GM18873 (cell line): ENCODE results near the gene LCORL.
A peak's percentile ranks its signal among the peaks of the same experiment; 100 is the strongest.

ENCODE experiments used
- ATAC-seq: cut with Tn5 transposase; IDR thresholded peaks from one replicate; pipeline ENCODE4 v1.9.1; 2021; ENCODE audit warnings: mild to moderate bottlenecking, moderate library complexity, moderate number of reproducible peaks; ENCODE audit not compliant: unreplicated experiment, low FRiP score

The LCORL gene

DNA sequence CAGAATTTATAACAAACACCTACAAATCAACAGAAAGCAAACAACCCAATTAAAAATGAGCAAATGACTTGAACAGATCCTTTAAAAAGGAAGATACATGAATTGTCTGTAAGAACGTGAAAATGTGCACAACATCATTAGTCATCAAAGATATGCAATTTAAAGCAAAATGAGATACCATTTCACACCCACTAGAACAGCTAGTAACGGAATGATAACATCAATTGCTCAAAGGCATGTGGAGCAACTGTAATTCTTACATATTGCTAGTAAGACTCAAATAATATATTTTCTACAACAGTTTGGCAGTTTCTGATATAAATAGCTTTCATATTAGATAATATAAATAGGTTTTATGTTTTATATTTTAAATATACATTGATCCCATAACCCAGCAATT lies 82.5 kb downstream of the LCORL start:
- no peak for ATAC-seq

DNA sequence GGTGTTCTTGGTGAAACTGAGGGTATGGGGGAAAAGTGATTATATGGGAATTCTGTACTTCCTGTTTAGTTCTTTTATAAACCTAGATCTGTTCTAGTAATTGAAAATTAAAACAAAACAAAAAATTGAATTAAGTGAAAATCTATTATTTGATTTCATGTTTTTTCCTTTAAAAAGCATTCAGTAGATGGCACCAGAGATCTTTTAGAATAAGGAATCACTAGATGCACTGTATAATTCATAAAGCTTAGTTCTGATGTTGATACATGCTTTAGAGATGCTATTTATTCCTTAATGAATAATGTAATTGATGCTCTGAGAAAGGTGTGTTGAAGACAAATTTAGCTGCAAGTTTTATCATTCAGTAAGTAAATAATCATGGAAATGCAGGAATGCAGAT lies 87.3 kb downstream of the LCORL start:
- ATAC-seq: no peak

DNA sequence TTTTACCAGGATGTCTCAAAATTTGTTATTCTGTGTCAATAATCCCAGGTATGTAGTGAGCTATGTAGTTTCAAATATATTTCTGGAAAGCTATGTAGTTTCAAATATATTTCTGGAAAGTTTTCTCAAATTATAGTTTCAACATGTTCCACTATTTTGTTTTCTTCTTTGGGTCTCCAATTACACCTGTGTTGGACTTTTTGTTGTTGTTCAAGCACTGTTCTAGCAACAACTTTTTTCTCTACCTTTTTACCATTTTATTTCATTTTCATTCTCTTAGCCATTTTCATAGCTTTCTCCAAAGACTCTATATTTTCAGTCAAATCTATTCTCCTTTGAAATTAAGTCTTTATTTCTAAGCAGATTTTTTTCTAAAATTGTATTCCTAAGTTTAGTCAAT lies 88.4 kb downstream of the LCORL start:
- ATAC-seq: no peak

DNA sequence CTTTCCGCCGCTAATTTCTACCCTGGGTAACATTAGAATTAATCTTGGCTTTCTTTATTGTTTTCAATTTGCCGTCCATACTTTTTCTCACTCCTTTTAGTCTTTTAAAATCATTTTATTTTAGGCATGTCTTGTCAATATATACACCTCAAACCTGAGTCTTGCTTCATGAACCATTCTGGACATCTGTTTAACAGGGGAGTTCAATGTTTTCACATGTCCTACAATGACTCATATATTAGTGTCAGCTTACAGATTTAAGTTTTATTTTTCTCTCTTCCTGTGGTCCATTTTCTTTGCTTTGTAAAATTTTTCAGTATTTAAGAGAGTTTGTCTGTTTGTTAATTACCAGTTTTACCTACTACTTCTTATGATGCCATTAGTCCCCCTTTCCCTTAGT lies 89.5 kb downstream of the LCORL start:
- ATAC-seq: no peak

DNA sequence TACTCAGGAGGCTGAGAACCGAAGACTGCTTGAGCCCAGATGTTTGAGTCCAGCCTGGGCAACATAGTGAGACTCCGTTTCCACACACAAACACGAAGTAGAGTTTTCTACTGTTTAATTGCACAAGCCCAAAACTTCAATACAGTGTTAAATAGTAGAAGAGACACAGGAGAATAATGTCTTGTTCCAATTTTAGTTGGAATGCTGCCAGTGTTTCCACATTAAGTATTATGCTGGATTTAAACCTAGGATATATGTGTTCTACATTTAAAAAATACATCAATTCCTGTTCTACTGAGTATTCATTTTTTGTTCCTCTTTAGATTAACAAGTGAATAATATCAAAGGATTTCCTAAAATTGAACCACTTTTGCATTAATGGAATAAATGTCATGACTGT lies 91.3 kb downstream of the LCORL start:
- ATAC-seq: no peak

DNA sequence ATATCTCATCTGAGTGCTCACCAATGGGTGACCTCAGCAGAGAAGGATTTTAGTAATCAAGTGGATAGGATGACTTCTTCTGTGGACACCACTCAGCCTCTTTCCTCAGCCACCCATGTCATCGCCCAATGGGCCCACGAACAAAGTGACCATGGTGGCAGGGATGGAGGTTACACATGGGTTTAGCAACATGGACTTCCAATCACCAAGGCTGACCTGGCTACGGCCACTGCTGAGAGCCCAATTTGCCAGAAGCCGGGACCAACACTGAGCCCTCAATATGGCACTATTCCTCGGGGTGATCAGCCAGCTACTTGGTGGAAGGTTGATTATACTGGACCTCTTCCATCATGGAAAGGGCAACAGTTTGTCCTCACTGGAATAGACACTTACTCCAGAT lies 97.4 kb downstream of the LCORL start:
- ATAC-seq: no peak

DNA sequence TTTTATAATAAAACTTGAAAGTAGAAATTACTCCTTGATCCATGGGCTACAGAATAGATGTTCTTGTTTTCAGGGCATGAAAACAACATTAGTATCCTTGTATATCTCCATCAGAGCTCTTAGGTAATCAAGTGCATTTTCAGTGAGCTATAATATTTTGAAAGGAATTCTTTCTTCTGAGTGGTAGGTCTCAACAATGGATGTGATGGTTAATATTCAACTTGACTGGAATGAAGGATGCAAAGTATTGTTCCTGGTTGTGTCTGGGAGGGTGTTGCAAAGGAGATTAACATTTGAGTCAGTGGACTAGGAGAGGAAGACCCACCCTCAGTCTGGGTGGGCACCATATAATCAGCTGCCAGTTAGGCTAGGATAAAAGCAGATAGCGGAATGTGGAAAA lies 100.1 kb downstream of the LCORL start:
- no peak for ATAC-seq

DNA sequence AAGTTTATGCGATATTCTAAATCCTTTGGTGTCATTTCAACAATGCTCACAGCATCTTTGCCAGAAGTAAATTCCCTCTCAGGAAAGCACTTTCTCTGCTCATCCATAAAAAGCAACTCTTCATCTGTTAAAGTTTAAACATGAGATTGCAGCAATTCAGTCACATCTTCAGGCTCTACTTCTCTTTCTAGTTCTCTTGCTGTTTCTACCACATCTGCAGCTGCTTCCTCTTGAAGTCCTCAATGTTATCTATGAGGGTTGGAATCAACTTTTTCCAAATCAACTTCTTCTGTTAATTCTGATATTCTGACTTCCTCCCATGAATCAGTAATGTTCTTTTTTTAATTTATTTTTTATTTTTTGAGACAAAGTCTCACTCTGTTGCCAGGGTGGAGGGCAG lies 100.9 kb downstream of the LCORL start:
- no peak for ATAC-seq

DNA sequence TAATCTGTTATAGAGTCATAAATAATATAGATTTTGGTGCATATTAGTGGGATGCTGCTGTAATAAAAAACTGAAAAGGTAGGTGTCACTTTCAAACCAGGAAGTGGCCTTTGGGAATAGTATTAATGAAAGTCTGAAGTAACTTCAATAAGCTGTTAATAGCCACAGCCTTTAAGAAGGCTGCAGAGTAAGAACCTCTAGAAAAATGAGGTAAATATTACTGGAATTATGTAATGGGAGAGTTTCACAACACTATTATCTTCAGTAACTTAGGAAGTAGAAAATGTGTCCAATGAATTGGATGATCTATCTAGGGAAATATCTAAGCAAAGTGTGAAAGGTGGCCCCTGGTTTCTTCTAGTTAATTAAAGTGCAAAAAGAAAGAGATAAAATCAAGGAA lies 106.1 kb downstream of the LCORL start:
- no peak for ATAC-seq

DNA sequence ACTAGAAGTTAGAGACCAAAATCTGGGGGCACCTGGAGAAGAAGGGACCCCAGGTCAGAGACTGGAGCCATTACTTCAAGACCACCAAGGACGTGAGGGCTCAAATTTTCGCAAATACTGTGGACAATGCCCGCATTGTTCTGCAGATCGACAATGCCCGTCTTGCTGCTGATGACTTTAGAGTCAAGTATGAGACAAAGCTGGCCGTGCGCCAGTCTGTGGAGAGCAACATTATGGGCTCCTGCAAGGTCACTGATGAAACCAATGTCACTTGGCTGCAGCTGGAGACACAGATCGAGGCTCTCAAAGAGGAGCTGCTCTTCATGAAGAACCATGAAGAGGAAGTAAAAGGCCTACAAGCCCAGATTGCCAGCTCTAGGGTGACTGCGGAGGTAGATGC lies 109.5 kb downstream of the LCORL start:
- ATAC-seq: no peak

DNA sequence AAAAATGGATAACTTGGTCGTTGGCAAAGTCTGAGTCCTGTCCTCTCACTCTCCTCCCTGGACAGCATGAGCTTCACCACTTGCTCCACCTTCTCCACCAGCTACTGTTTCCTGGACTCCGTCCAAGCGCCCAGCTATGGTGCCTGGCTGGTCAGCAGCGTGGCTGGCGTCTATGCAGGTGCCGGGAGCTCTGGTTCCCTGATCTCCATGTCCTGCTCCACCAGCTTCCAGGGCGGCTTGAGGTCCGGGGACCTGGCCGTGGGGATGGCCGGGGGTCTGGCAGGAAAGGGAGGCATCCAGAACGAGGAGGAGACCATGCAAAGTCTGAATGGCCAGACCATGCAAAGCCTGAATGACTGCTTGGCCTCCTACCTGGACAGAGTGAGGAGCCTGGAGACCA lies 109.9 kb downstream of the LCORL start:
- ATAC-seq: no peak

DNA sequence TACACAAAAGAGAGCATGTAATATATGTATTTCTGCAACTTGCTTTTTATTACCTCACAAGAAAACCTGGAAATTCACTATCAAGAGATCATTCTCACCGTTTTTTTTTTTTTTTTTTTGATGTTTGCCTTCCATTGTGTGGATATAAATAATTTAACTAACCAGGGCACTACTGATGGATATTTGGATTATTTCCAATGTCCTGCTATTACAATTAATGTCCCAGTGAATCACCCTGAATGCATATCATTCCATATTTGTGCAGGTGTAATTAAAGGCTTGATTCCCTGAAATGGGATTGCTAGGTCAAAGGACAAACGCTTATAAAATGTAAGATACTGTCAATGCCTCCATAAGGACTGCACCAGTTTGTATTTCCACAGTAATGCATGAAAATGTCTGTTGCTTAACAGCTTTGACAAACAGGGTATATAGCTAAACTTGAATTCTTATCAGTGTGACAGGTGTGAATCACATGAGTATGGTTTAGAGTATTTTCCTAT lies 123.0 kb downstream of the LCORL start:
- ATAC-seq: no peak

DNA sequence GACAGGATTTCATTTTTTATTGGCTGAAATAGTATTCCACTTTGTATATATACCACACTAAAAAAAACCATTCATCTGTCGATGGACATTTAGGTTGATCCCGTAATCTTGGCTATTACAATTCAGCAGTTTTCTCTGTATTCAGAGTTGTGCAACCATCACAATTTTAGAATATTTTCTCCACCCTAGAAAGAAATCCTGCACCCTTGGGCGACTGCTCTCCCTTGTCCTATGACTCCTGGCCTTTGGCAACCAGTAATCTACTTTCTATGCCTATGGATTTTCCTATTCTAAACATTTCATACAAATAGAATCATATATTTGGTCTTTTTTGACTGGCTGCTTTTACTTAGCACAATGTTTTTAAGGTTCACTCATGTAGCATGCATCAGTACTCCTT lies 126.1 kb downstream of the LCORL start:
- ATAC-seq: no peak

DNA sequence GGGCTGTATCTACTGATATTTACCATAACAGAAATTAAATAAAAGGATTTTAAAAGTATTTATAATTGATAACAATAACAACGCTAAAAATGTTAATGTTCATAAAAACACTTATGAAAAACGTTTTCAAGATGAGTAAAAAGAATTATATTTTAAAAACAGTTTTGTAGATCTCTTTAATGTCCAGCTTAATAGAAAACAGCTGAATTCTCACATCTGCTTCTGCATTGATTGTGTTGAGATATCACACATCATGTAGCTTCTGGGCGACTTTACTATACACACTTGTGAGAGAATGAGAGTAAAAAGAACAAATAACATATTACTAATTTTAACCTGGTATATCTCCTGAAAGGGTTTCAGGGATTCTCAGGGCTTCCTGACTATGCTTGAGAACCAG lies 127.1 kb downstream of the LCORL start:
- ATAC-seq: no peak

DNA sequence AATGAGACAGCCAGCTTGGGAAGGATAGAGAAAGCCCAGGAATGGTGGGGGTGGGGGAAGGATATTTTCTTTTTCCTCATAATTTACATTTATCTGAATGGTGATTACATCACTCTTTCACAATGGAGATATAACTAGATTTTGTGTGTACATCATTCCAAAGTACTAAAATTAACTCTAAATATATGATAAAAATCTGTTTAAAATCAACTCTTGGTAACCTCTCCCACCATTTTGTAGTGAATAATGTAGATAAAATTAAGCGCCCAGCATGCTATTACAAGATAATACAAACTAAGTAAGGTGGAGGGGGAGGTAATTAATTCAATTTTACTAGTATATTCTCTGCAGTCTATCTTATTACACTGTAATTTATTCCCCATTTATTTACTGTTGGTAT lies 131.9 kb downstream of the LCORL start:
- ATAC-seq: no peak

DNA sequence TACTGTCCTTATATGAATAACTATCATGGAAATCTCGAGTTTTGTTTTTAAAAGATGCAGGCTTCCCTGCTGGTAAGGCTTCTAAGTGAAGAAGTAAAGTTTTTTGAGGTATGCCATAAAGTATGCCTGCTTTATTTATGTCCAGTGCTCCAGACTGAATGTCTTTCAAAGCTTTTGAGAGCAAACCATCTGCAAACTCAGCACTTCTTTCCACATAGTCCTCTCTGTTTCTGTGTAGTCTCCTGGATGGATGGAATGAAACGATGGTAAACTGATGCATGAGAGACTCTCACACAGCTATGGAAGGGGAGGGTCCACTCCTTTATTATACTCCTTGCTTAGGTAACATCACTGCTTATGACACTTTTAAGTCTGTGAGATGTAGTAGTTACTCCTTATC lies 137.0 kb downstream of the LCORL start:
- no peak for ATAC-seq

DNA sequence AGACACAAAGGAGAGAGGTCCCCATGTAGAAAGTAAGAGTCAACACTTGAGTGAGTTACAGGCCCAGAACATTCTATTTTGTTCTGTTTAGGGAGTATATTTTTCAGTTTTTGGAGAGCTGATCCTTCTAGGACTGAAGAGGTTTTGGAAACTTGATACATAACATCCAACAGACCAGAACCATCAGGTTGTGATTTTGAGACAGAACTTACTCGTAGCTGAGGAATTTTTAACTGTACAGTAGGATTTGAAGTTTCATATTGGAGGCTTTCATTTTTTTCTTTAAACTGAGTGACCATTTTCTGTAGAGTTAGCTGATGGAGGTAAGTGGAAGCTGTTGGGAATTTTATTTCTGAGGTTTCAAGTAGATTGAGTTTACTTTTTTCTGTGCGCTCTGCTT lies 137.5 kb downstream of the LCORL start:
- no peak for ATAC-seq

DNA sequence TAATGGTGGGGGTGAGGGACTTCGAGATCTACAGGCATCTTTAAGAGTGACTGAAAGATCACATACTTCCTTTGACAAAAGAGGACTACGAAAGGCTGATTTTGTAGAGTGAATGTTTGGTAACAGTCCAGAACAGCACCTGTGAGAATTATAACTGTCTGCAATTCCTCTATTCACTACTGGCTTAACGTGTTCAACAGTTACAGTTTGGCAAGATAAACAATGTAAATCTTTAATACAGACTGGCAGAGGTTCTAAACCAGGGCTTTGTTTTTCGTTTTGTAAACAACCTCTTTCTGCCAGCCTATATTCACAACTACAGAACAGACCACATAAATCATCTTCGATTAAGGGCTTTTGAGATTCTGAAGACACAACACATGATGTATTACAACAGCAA lies 143.9 kb downstream of the LCORL start:
- no peak for ATAC-seq

DNA sequence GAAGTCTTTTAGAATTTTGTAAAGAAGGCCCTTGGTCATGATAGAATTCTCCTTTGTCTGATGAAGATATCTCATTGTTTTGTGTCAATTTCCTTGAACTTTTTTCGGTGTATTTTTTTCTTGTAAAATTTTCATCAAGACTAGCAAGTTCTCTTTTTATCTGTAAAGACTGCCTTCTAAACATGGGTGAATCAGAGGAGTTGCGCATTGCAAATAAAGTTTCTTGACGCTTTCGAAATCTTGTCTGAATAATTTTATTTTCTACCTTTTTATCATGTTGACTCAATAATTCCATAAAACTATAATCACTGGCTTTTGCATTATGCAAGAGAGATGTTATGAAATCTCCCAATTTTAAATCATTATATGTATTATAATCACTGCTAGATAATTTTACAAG lies 144.6 kb downstream of the LCORL start:
- no peak for ATAC-seq

DNA sequence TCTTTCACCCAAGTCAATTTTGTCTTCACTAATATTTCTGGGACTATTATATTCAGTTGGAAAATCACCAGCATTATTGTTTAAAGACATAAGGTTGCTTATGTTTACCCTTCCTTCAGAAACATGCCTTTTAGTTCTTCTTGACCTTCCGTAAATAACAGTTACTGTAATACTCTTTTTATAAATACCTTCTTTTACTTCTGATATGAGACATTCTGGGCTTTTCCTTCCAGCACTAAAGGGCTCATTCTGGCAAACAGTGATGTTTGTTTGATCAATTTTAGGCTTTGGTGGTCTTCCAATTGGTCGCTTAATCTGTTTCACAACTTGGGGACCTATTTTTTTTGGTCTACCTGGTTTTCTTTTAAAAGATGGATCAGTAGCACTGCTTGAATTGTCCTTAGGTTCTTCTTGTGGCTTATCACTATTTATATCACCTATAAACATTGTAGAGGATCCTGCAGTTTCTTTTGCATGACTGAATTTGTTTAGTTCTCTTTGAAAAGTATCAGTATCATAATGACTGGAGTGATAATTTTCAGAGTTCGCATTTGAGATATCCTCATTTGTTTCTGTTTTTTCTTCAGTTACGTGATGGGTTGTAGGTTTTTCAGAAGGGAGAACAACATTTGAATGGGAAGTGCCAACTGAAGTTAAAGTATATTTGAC lies 146.0 kb downstream of the LCORL start:
- ATAC-seq: peak; percentile 97

DNA sequence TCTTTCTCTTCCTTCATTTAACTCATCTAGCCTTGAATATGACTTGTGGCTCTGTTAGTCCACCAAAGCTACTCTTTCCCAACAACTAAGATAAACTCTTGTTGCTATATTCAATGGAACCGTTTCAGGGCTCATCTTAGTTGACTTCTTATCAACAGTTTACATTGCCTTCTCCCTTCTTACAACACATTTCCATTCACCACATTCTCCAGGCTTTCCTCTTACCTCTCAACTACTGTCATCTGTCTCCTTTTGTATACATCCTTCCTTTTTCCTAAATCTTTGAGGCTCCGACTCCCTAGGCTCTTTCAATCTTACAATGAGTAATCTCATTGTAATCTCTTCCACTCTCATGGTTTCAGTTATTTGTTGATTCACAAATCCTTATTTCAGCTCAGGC lies 152.2 kb downstream of the LCORL start:
- no peak for ATAC-seq

DNA sequence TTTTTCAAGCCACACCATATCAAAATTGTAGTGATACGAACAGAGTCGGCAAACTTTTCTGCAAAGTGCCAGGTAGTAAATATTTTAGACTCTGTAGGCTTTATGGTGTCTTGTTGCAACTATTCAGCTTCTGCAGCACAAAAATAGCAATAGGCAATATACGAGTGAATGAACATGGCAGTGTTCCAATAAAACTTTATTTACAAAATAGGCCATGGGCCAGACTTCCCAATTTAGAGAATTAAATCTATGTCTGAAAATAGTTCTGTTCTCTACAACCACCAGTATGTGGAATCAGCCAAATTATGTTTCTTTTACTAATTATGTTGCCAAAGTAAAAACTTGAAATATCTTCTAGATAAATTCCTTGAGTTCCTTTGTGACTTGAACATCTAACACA lies 154.3 kb downstream of the LCORL start:
- no peak for ATAC-seq

DNA sequence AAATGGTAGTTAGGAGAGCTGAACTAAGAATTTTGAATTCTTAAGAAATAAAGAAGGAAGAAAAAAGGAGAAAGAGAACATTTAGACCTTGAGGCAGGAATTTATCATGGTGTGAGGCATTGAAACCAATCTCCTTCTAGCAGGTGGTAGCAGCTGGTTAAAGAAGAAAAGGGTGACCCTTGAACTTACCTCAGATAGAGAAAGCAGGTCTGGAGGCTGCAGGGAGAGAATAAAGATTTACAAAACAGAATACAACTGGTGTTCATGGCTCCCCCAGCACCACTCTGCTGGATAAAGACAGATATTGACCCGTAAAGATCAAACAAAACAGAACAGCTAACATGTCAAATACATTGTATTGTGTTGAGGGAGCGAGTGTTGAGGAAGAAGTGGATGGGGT lies 154.7 kb downstream of the LCORL start:
- ATAC-seq: no peak
